ENCODE results near the gene EPHB6.

The EPHB6 gene

DNA sequence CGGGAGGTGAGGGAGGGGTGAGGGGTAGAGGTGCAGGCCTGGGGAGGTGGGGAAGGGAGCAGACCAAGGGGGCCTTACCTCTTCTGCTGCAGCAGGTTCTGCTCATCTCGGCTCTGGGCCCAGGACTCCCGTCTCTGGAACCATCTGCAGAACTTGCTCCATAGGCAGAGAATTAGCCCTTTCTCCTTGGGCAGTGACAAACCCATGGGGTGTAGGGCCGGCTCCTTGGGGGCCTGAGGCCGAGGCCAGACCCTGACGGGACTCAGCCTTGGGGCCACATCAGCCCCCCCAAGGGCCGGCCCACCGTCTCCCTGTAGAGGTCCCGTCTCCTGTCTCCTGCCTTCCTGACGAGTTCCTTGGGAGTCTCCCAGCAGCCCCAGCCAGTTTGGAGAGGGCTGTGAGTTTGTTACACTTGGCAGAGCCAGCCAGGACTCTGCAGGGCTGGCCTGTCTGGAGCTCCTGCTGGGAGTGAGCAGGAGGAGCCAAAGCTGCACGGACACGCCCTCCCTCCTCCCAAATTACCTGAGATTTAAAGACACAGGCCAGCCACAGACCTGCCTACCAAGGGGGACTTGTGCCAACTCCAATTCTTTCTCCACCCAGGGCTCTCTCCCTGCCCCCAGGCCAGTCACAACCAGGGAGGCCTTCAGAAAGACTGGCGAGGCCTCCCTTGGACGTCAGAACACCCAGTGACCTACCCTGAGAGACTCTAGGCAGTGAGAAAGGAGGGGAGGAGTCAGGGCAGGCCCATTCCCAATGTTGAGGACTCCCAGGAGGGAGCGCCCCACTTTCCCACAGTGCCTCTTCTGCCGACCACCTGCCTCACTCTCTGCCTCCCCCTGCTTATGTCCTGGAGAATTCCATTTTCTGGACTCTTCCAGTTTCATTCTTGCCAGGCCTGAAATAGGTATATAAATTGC is 30.7 kb downstream of the EPHB6 start, which contains the start of gene TRPV6:
TSS of gene TRPV6 (minus strand) at position 435 of the 920 bp plus-strand sequence.
- no peaks in the 10 kb centered on the region for H3K36me3 ChIP-seq (ENCODE audit: control insufficient read depth, insufficient read depth, low read length)
- no peaks in the 10 kb centered on the region for H3K27me3 ChIP-seq (ENCODE audit: control insufficient read depth, insufficient read depth, low read length)
- no peaks in the 10 kb centered on the region for H3K9me3 ChIP-seq (ENCODE audit: control insufficient read depth, insufficient read depth, low read length)
- H3K9ac ChIP-seq (ENCODE audit: low read depth, low read length), result no peak within 1 kb of the TSS
- no peak within 1 kb of the TSS for H3K4me3 ChIP-seq (ENCODE audit: low read depth, low read length)
- H3K4me1 ChIP-seq (ENCODE audit: control insufficient read depth, insufficient read depth, low read length), result no peaks in the 10 kb centered on the region

DNA sequence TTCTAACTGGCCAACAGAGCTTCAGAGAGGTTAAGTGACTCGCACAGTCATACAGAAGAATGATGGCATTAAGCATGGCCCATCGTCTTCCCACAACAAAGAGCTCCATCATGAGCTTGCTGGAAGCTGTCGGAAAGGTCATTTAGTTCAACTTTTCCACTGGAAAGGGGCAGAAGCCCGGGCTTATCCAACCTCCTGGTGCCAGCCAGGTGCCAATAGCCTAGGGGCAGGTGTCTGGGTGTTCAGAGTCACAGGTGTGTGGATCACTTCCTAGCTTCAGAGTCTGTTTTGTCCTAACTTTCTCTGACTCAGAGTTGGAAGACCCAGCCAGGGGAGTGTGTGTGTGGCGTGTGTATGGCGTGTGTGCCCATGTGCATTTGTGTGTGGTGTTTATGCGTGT is 32.0 kb downstream of the EPHB6 start:
- H3K36me3 ChIP-seq (ENCODE audit: control insufficient read depth, insufficient read depth, low read length), result no peaks in the 10 kb centered on the region
- H3K9me3 ChIP-seq (ENCODE audit: control insufficient read depth, insufficient read depth, low read length), result no peaks in the 10 kb centered on the region
- H3K4me1 ChIP-seq (ENCODE audit: control insufficient read depth, insufficient read depth, low read length), result no peaks in the 10 kb centered on the region
- no peak overlapping the region for H3K4me3 ChIP-seq (ENCODE audit: low read depth, low read length)
- no peaks in the 10 kb centered on the region for H3K27me3 ChIP-seq (ENCODE audit: control insufficient read depth, insufficient read depth, low read length)
- H3K9ac ChIP-seq (ENCODE audit: low read depth, low read length), result no peak overlapping the region

DNA sequence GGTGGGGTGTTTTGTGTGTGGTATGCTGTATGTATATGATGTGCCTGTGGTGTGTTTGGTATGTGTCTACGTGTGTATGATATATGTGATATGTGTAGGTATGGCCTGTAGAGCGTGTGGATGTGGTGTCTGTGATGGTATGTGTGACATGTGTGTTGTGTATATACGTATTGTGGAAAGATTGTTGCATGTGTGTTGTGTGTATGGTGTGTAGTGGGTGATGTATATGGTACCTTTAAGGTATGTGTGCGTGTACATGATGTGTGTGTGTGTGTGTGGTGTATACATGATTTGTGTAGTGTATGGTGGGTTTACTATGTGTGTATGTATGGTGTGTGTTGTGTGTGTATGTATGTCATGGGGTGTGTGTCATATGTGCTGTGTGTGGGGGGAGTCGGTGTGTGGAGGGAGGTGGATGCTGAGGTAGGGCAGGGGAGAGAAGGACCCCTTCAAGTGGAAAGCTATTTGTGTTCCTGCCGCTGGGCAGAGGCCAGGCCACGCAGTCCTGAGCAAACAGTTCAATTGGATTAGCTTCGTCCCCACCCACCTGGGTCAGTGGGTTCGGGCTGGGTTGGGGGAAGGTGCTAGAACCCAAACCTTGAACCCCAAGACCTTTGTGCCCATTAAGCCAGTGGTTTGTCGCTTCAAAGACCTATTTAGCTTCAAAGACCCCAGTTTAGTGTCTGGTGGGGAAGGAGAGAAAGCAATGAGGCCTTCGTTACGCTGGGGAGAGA is 32.6 kb downstream of the EPHB6 start:
- no peak overlapping the region for H3K4me3 ChIP-seq (ENCODE audit: low read depth, low read length)
- H3K27me3 ChIP-seq (ENCODE audit: control insufficient read depth, insufficient read depth, low read length), result no peaks in the 10 kb centered on the region
- no peaks in the 10 kb centered on the region for H3K4me1 ChIP-seq (ENCODE audit: control insufficient read depth, insufficient read depth, low read length)
- H3K9me3 ChIP-seq (ENCODE audit: control insufficient read depth, insufficient read depth, low read length), result no peaks in the 10 kb centered on the region
- H3K36me3 ChIP-seq (ENCODE audit: control insufficient read depth, insufficient read depth, low read length), result no peaks in the 10 kb centered on the region
- no peak overlapping the region for H3K9ac ChIP-seq (ENCODE audit: low read depth, low read length)

DNA sequence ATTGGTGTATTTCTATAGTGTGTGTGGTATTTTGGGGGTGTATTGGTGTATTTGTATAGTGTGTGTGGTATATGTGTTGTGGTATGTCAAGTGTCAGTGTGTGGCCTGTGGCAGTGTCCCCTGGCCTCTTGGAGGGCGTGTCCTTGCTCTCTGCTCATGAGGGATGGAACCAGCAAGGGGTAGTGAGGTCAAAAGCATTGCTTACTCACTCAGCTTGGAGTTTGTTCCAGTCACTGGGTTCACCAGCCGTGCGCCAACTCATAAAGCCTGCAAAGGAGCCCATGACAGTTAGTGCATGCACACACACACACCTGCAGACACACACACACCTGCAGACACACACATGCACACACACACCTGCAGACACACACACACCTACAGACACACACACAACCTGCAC is 34.9 kb downstream of the EPHB6 start:
- Histone ChIP-seq H3K4me3 (ENCODE audit: low read depth, low read length) (no peak overlapping the region), H3K9ac (ENCODE audit: low read depth, low read length) (no peak overlapping the region), H3K9me3 (ENCODE audit: control insufficient read depth, insufficient read depth, low read length) (no peaks in the 10 kb centered on the region), H3K4me1 (ENCODE audit: control insufficient read depth, insufficient read depth, low read length) (no peaks in the 10 kb centered on the region), H3K27me3 (ENCODE audit: control insufficient read depth, insufficient read depth, low read length) (no peaks in the 10 kb centered on the region), H3K36me3 (ENCODE audit: control insufficient read depth, insufficient read depth, low read length) (no peaks in the 10 kb centered on the region)

DNA sequence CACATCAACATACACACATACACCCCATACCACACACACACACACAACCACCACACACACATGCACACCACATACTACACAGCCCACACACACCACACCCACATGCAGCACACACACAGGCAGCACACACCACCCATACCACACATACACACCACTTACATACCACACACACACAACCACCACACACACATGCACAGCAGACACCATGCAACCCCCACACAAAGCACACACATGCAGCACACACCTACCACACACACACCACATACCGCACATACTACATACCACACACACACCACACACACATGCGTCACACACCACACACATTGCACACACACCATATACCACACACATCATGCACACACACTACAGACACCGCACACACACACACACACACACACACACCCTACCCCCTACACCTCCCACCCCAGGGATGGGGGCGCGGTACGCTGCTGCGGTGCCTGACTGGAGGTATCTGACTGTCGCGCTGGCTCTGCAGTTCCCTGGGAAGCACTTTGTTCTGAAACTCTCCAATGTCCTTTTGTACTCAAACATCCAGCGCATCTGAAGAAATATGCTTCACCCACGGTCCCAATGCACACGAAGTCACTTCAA is 36.1 kb downstream of the EPHB6 start:
- H3K27me3 ChIP-seq (ENCODE audit: control insufficient read depth, insufficient read depth, low read length), result no peaks in the 10 kb centered on the region
- no peaks in the 10 kb centered on the region for H3K36me3 ChIP-seq (ENCODE audit: control insufficient read depth, insufficient read depth, low read length)

GRCh38 chr7:142891490-142892082 is 36.7 kb downstream of the EPHB6 start:
- H3K4me1 ChIP-seq (ENCODE audit: control insufficient read depth, insufficient read depth, low read length), result no peaks in the 10 kb centered on the region
- H3K4me3 ChIP-seq (ENCODE audit: low read depth, low read length), result no peak overlapping the region
- no peaks in the 10 kb centered on the region for H3K9me3 ChIP-seq (ENCODE audit: control insufficient read depth, insufficient read depth, low read length)
- H3K9ac ChIP-seq (ENCODE audit: low read depth, low read length), result no peak overlapping the region
- H3K27me3 ChIP-seq (ENCODE audit: control insufficient read depth, insufficient read depth, low read length), result no peaks in the 10 kb centered on the region
- no peaks in the 10 kb centered on the region for H3K36me3 ChIP-seq (ENCODE audit: control insufficient read depth, insufficient read depth, low read length)

More for the DNA sequence above, 36.1 kb downstream of the EPHB6 start:
- Histone ChIP-seq H3K9me3 (ENCODE audit: control insufficient read depth, insufficient read depth, low read length) (no peaks in the 10 kb centered on the region), H3K4me3 (ENCODE audit: low read depth, low read length) (no peak overlapping the region), H3K4me1 (ENCODE audit: control insufficient read depth, insufficient read depth, low read length) (no peaks in the 10 kb centered on the region), H3K9ac (ENCODE audit: low read depth, low read length) (no peak overlapping the region)

GRCh38 chr7:142892951-142893350 is 38.1 kb downstream of the EPHB6 start:
- no peaks in the 10 kb centered on the region for H3K27me3 ChIP-seq (ENCODE audit: control insufficient read depth, insufficient read depth, low read length)
- no peaks in the 10 kb centered on the region for H3K4me1 ChIP-seq (ENCODE audit: control insufficient read depth, insufficient read depth, low read length)
- H3K4me3 ChIP-seq (ENCODE audit: low read depth, low read length), result no peak overlapping the region
- no peak overlapping the region for H3K9ac ChIP-seq (ENCODE audit: low read depth, low read length)
- no peaks in the 10 kb centered on the region for H3K36me3 ChIP-seq (ENCODE audit: control insufficient read depth, insufficient read depth, low read length)
- H3K9me3 ChIP-seq (ENCODE audit: control insufficient read depth, insufficient read depth, low read length), result no peaks in the 10 kb centered on the region

GRCh38 chr7:142894112-142894984 is 39.5 kb downstream of the EPHB6 start:
- peaks cover 2% of the 10 kb centered on the region for H3K4me1 ChIP-seq (ENCODE audit: control insufficient read depth, insufficient read depth, low read length)
- no peaks in the 10 kb centered on the region for H3K27me3 ChIP-seq (ENCODE audit: control insufficient read depth, insufficient read depth, low read length)
- no peaks in the 10 kb centered on the region for H3K36me3 ChIP-seq (ENCODE audit: control insufficient read depth, insufficient read depth, low read length)
- H3K4me3 ChIP-seq (ENCODE audit: low read depth, low read length), result no peak overlapping the region
- no peaks in the 10 kb centered on the region for H3K9me3 ChIP-seq (ENCODE audit: control insufficient read depth, insufficient read depth, low read length)
- no peak overlapping the region for H3K9ac ChIP-seq (ENCODE audit: low read depth, low read length)

- H3K9ac ChIP-seq (ENCODE audit: low read depth, low read length), result no peak overlapping the region
- H3K9me3 ChIP-seq (ENCODE audit: control insufficient read depth, insufficient read depth, low read length), result no peaks in the 10 kb centered on the region
- H3K27me3 ChIP-seq (ENCODE audit: control insufficient read depth, insufficient read depth, low read length), result no peaks in the 10 kb centered on the region
- H3K36me3 ChIP-seq (ENCODE audit: control insufficient read depth, insufficient read depth, low read length), result no peaks in the 10 kb centered on the region
- H3K4me3 ChIP-seq (ENCODE audit: low read depth, low read length), result no peak overlapping the region
- H3K4me1 ChIP-seq (ENCODE audit: control insufficient read depth, insufficient read depth, low read length), result peaks cover 2% of the 10 kb centered on the region
Observed at GRCh38 chr7:142894985-142895593, 40.2 kb downstream of the EPHB6 start.

- H3K27me3 ChIP-seq (ENCODE audit: control insufficient read depth, insufficient read depth, low read length), result no peaks in the 10 kb centered on the region
- H3K9ac ChIP-seq (ENCODE audit: low read depth, low read length), result no peak overlapping the region
- peaks cover 2% of the 10 kb centered on the region for H3K4me1 ChIP-seq (ENCODE audit: control insufficient read depth, insufficient read depth, low read length)
- no peaks in the 10 kb centered on the region for H3K9me3 ChIP-seq (ENCODE audit: control insufficient read depth, insufficient read depth, low read length)
- no peaks in the 10 kb centered on the region for H3K36me3 ChIP-seq (ENCODE audit: control insufficient read depth, insufficient read depth, low read length)
- no peak overlapping the region for H3K4me3 ChIP-seq (ENCODE audit: low read depth, low read length)
Observed at GRCh38 chr7:142896151-142896550, 41.3 kb downstream of the EPHB6 start.

Measured in iPS-15b (cell line).